HG02970 (cell line): ENCODE data around the gene SERPINB6.
"Not testable (repeated sequence)": the region's sequence is repeated elsewhere in the genome, so short reads cannot be mapped to it uniquely, and the experiment has no call there.

ENCODE experiments used
- ATAC-seq: cut with Tn5 transposase; IDR thresholded peaks from one replicate; pipeline ENCODE4 v1.9.1; 2021; ENCODE audit warnings: mild to moderate bottlenecking, moderate library complexity, moderate number of reproducible peaks; ENCODE audit not compliant: unreplicated experiment, low FRiP score

SERPINB6 gene

GRCh38 chr6:2959909-2960719 lies 11.3 kb downstream of the SERPINB6 start:
- no peak for ATAC-seq

- ATAC-seq, result no peak
These were observed 12.6 kb downstream of the SERPINB6 start for GRCh38 chr6:2958776-2959175.

GRCh38 chr6:2958331-2958711 lies 13.0 kb downstream of the SERPINB6 start:
- ATAC-seq, result no peak

GRCh38 chr6:2957696-2958330 lies 13.6 kb downstream of the SERPINB6 start:
- ATAC-seq, result no peak

- no peak for ATAC-seq
These were observed 14.3 kb downstream of the SERPINB6 start for GRCh38 chr6:2956930-2957685.

- no peak for ATAC-seq
These were observed 18.3 kb downstream of the SERPINB6 start for GRCh38 chr6:2953098-2953497.

GRCh38 chr6:2952557-2953095 lies 18.7 kb downstream of the SERPINB6 start:
- ATAC-seq, result no peak

- ATAC-seq, result no peak
These were observed 19.6 kb downstream of the SERPINB6 start for GRCh38 chr6:2951728-2952127.

- no peak for ATAC-seq
These were observed 20.7 kb downstream of the SERPINB6 start for GRCh38 chr6:2950713-2951112.

GRCh38 chr6:2949536-2950083 lies 21.8 kb downstream of the SERPINB6 start:
- no peak for ATAC-seq

GRCh38 chr6:2949121-2949520 lies 22.2 kb downstream of the SERPINB6 start:
- ATAC-seq, result no peak

- no peak for ATAC-seq
These were observed 22.9 kb downstream of the SERPINB6 start for GRCh38 chr6:2948228-2949025.

GRCh38 chr6:2947445-2947844 lies 23.9 kb downstream of the SERPINB6 start:
- ATAC-seq, result no peak

- no peak for ATAC-seq
These were observed 26.3 kb downstream of the SERPINB6 start for GRCh38 chr6:2945153-2945452.

GRCh38 chr6:2944405-2945152 lies 26.8 kb downstream of the SERPINB6 start:
- no peak for ATAC-seq

GRCh38 chr6:2943564-2943955 lies 27.8 kb downstream of the SERPINB6 start:
- ATAC-seq, result no peak

- no peak for ATAC-seq
These were observed 28.3 kb downstream of the SERPINB6 start for GRCh38 chr6:2942914-2943563.

GRCh38 chr6:2942116-2942515 lies 29.3 kb downstream of the SERPINB6 start:
- ATAC-seq, result not testable (repeated sequence)

GRCh38 chr6:2940851-2941250 lies 30.5 kb downstream of the SERPINB6 start:
- no peak for ATAC-seq
